ENCODE measurements around the gene ADAMTS1.

ADAMTS1 gene

GRCh38 chr21:26812173-26812572 lies 33.0 kb downstream of the ADAMTS1 start:
- DNase-seq (ENCODE audit: low read depth) = no peak

GRCh38 chr21:26811482-26811881 lies 33.7 kb downstream of the ADAMTS1 start:
- DNase-seq (ENCODE audit: low read depth) = no peak

GRCh38 chr21:26810676-26811415 lies 34.4 kb downstream of the ADAMTS1 start:
- no peak for DNase-seq (ENCODE audit: low read depth)

- no peak for DNase-seq (ENCODE audit: low read depth)
Measured at GRCh38 chr21:26810266-26810665, 34.9 kb downstream of the ADAMTS1 start.

- DNase-seq (ENCODE audit: low read depth) = no peak
Measured at GRCh38 chr21:26809745-26810144, 35.5 kb downstream of the ADAMTS1 start.

GRCh38 chr21:26806801-26807295 lies 38.4 kb downstream of the ADAMTS1 start:
- DNase-seq (ENCODE audit: low read depth) = no peak

GRCh38 chr21:26804895-26805609 lies 40.2 kb downstream of the ADAMTS1 start:
- no peak for DNase-seq (ENCODE audit: low read depth)

- no peak for DNase-seq (ENCODE audit: low read depth)
Measured at GRCh38 chr21:26801498-26801897, 43.7 kb downstream of the ADAMTS1 start.

- DNase-seq (ENCODE audit: low read depth) = no peak
Measured at GRCh38 chr21:26800970-26801431, 44.2 kb downstream of the ADAMTS1 start.

GRCh38 chr21:26800455-26800854 lies 44.8 kb downstream of the ADAMTS1 start:
- no peak for DNase-seq (ENCODE audit: low read depth)

GRCh38 chr21:26800001-26800400 lies 45.2 kb downstream of the ADAMTS1 start:
- no peak for DNase-seq (ENCODE audit: low read depth)

- no peak for DNase-seq (ENCODE audit: low read depth)
Measured at GRCh38 chr21:26798856-26799751, 46.1 kb downstream of the ADAMTS1 start.

GRCh38 chr21:26797878-26798456 lies 47.2 kb downstream of the ADAMTS1 start:
- no peak for DNase-seq (ENCODE audit: low read depth)

- no peak for DNase-seq (ENCODE audit: low read depth)
Measured at GRCh38 chr21:26795866-26796329, 49.3 kb downstream of the ADAMTS1 start.

- no peak for DNase-seq (ENCODE audit: low read depth)
Measured at GRCh38 chr21:26795412-26795805, 49.8 kb downstream of the ADAMTS1 start.

- no peak for DNase-seq (ENCODE audit: low read depth)
Measured at GRCh38 chr21:26794597-26795411, 50.4 kb downstream of the ADAMTS1 start.

GRCh38 chr21:26790296-26790695 lies 54.9 kb downstream of the ADAMTS1 start:
- DNase-seq (ENCODE audit: low read depth) = no peak

GRCh38 chr21:26788790-26789189 lies 56.4 kb downstream of the ADAMTS1 start:
- DNase-seq (ENCODE audit: low read depth) = no peak

Data from stimulated activated CD8-positive, alpha-beta memory T cell treated with anti-CD3 and anti-CD28 coated beads, Interleukin-12 subunit alpha, Interleukin-12 subunit beta, amount 100 ng/mL, for 1 hour (primary cell).